ENCODE data around the gene CACNB3. TPM values are rescaled to one million over a fixed set of nuclear protein-coding genes. Genes with fewer than 3 reads are reported as not detected.

Gene CACNB3
- polyA plus RNA-seq, 1 donor from 2014 or later = 123 TPM

- Histone ChIP-seq H3K9me2 (ENCODE audit: insufficient read depth, low read length) (no peaks in the 10 kb centered on the region), H3K9me3 (ENCODE audit: low read length) (no peaks in the 10 kb centered on the region), H3K27me3 (ENCODE audit: insufficient read depth, low read depth, low read length) (no peaks in the 10 kb centered on the region), H2AFZ (ENCODE audit: low read depth, low read length) (no peak overlapping the region), H3K27ac (ENCODE audit: low read length) (no peak overlapping the region), H3K4me2 (ENCODE audit: low read length) (no peak overlapping the region), H3F3A (ENCODE audit: insufficient read depth, low read length, poor library complexity, severe bottlenecking) (no peaks in the 10 kb centered on the region), H3K9ac (ENCODE audit: low read length) (no peak overlapping the region), H3K4me3 (ENCODE audit: low read length) (no peak overlapping the region), H4K20me1 (ENCODE audit: insufficient read depth) (no peaks in the 10 kb centered on the region), H3K36me3 (ENCODE audit: insufficient read depth, low read length) (peaks cover 6% of the 10 kb centered on the region), H3K79me2 (replicated peaks; ENCODE audit: insufficient read depth, low read length) (no peaks in the 10 kb centered on the region)
- no peak for TF ChIP-seq EP300 (conservative IDR thresholded peaks at IDR 0.05; ENCODE audit: poor library complexity, severe bottlenecking)
- TF ChIP-seq CTCF (IDR thresholded peaks at IDR 0.05; ENCODE audit: poor library complexity, severe bottlenecking) = no peak
- no peak for TF ChIP-seq SMC3 (conservative IDR thresholded peaks at IDR 0.05; ENCODE audit: poor library complexity)
- TF ChIP-seq RAD21 (conservative IDR thresholded peaks at IDR 0.05) = no peak
- TF ChIP-seq POLR2AphosphoS5 (IDR thresholded peaks at IDR 0.05) = no peak
- TF ChIP-seq REST (IDR thresholded peaks at IDR 0.05; ENCODE audit: borderline replicate concordance) = no peak
- TF ChIP-seq EZH2 (IDR thresholded peaks at IDR 0.05; ENCODE audit: borderline replicate concordance, insufficient read depth, low read length, poor library complexity, severe bottlenecking) = no peak
- TF ChIP-seq MXI1 (conservative IDR thresholded peaks at IDR 0.05; ENCODE audit: poor library complexity, severe bottlenecking) = no peak
- TF ChIP-seq TAF1 (IDR thresholded peaks at IDR 0.05; ENCODE audit: low read depth) = no peak
These were observed 10.0 kb downstream of the CACNB3 start for GRCh38 chr12:48828293-48828692.

- TF ChIP-seq REST (IDR thresholded peaks at IDR 0.05; ENCODE audit: borderline replicate concordance) (no peak), MXI1 (conservative IDR thresholded peaks at IDR 0.05; ENCODE audit: poor library complexity, severe bottlenecking) (no peak), RAD21 (conservative IDR thresholded peaks at IDR 0.05) (no peak)
- H3K36me3 ChIP-seq (ENCODE audit: insufficient read depth, low read length) = peaks cover 6% of the 10 kb centered on the region
These were observed 10.7 kb downstream of the CACNB3 start for GRCh38 chr12:48828841-48829575.

More at GRCh38 chr12:48828841-48829575, 10.7 kb downstream of the CACNB3 start:
- H3K79me2 ChIP-seq (replicated peaks; ENCODE audit: insufficient read depth, low read length) = no peaks in the 10 kb centered on the region
- no peak overlapping the region for H3K9ac ChIP-seq (ENCODE audit: low read length)
- H3K4me3 ChIP-seq (ENCODE audit: low read length) = no peak overlapping the region
- H2AFZ ChIP-seq (ENCODE audit: low read depth, low read length) = no peak overlapping the region
- H3K27ac ChIP-seq (ENCODE audit: low read length) = no peak overlapping the region
- no peaks in the 10 kb centered on the region for H3K9me3 ChIP-seq (ENCODE audit: low read length)
- H4K20me1 ChIP-seq (ENCODE audit: insufficient read depth) = no peaks in the 10 kb centered on the region
- no peaks in the 10 kb centered on the region for H3F3A ChIP-seq (ENCODE audit: insufficient read depth, low read length, poor library complexity, severe bottlenecking)
- H3K4me2 ChIP-seq (ENCODE audit: low read length) = no peak overlapping the region
- H3K9me2 ChIP-seq (ENCODE audit: insufficient read depth, low read length) = no peaks in the 10 kb centered on the region
- no peaks in the 10 kb centered on the region for H3K27me3 ChIP-seq (ENCODE audit: insufficient read depth, low read depth, low read length)

Measured in neural cell (in vitro differentiated cells).